IPS-20b (cell line): ENCODE data around the gene A3GALT2.
"Not testable (repeated sequence)": the region's sequence is repeated elsewhere in the genome, so short reads cannot be mapped to it uniquely, and the experiment has no call there.

Experiments used
- H3K27ac ChIP-seq: one replicate; pipeline ENCODE4 v1.5.1; 2013; ENCODE audit warnings: low read length
- H3K27me3 ChIP-seq: 2 replicates; pipeline ENCODE4 v1.6.1; 2013; ENCODE audit warnings: mild to moderate bottlenecking, low read length, inconsistent platforms; ENCODE audit not compliant: insufficient read depth
- H3K36me3 ChIP-seq: 2 replicates; pipeline ENCODE4 v1.6.1; 2013; ENCODE audit warnings: low read depth, mild to moderate bottlenecking, inconsistent platforms, low read length, moderate library complexity; ENCODE audit not compliant: insufficient read depth
- H3K4me1 ChIP-seq: 2 replicates; pipeline ENCODE4 v1.6.1; 2013; ENCODE audit warnings: mild to moderate bottlenecking, control low read depth, inconsistent platforms, low read length, moderate library complexity; ENCODE audit not compliant: insufficient read depth
- H3K4me3 ChIP-seq: 2 replicates; pipeline ENCODE4 v1.5.1; 2013; ENCODE audit warnings: mild to moderate bottlenecking, low read length, inconsistent platforms
- H3K9ac ChIP-seq: 2 replicates; pipeline ENCODE4 v1.6.1; 2013; ENCODE audit warnings: low read depth, mild to moderate bottlenecking, inconsistent platforms, low read length, moderate library complexity
- H3K9me3 ChIP-seq: 2 replicates; pipeline ENCODE4 v1.6.1; 2013; ENCODE audit warnings: mild to moderate bottlenecking, low read depth, low read length, inconsistent platforms; ENCODE audit not compliant: insufficient read depth

The A3GALT2 gene

GRCh38 chr1:33321178-33321577 is 280 bp upstream of the A3GALT2 start:
- Histone ChIP-seq H3K36me3 (peaks cover 18% of the 10 kb centered on the region), H3K4me1 (no peaks in the 10 kb centered on the region), H3K4me3 (no peak overlapping the region)

GRCh38 chr1:33319949-33320618 is 814 bp downstream of the A3GALT2 start:
- no peak overlapping the region for H3K27ac ChIP-seq
- no peak overlapping the region for H3K9ac ChIP-seq
- H3K9me3 ChIP-seq = no peaks in the 10 kb centered on the region
- H3K4me1 ChIP-seq = no peaks in the 10 kb centered on the region
- no peak overlapping the region for H3K4me3 ChIP-seq
- H3K36me3 ChIP-seq = peaks cover 8% of the 10 kb centered on the region; the same call in 1 of the 2 replicates
- no peaks in the 10 kb centered on the region; the same call in 1 of the 2 replicates for H3K27me3 ChIP-seq

More at GRCh38 chr1:33321178-33321577, 280 bp upstream of the A3GALT2 start:
- Histone ChIP-seq H3K9ac (no peak overlapping the region), H3K9me3 (no peaks in the 10 kb centered on the region), H3K27ac (no peak overlapping the region), H3K27me3 (no peaks in the 10 kb centered on the region; the same call in 1 of the 2 replicates)

- H3K27me3 ChIP-seq = no peaks in the 10 kb centered on the region; the same call in 1 of the 2 replicates
- H3K9me3 ChIP-seq = no peaks in the 10 kb centered on the region
- no peak overlapping the region for H3K27ac ChIP-seq
- no peak overlapping the region for H3K9ac ChIP-seq
- no peaks in the 10 kb centered on the region for H3K4me1 ChIP-seq
- 0 out of 2 replicates have a peak, but pooled peaks cover 1% of the 10 kb centered on the region for H3K36me3 ChIP-seq
- no peak overlapping the region for H3K4me3 ChIP-seq
Measured at GRCh38 chr1:33319186-33319948, 1.5 kb downstream of the A3GALT2 start.

GRCh38 chr1:33317946-33318345 is 3.0 kb downstream of the A3GALT2 start:
- Histone ChIP-seq H3K9ac (no peak overlapping the region), H3K27ac (no peak overlapping the region), H3K27me3 (no peaks in the 10 kb centered on the region; the same call in 1 of the 2 replicates), H3K4me1 (no peaks in the 10 kb centered on the region), H3K4me3 (no peak overlapping the region), H3K9me3 (no peaks in the 10 kb centered on the region), H3K36me3 (no peaks in the 10 kb centered on the region)

GRCh38 chr1:33317354-33317753 is 3.5 kb downstream of the A3GALT2 start:
- H3K36me3 ChIP-seq = no peaks in the 10 kb centered on the region
- no peaks in the 10 kb centered on the region for H3K9me3 ChIP-seq
- H3K27me3 ChIP-seq = no peaks in the 10 kb centered on the region; the same call in 1 of the 2 replicates
- H3K4me3 ChIP-seq = no peak overlapping the region
- no peak overlapping the region for H3K27ac ChIP-seq
- H3K4me1 ChIP-seq = no peaks in the 10 kb centered on the region
- H3K9ac ChIP-seq = no peak overlapping the region

- no peaks in the 10 kb centered on the region for H3K4me1 ChIP-seq
- no peaks in the 10 kb centered on the region for H3K36me3 ChIP-seq
- no peak overlapping the region for H3K4me3 ChIP-seq
- no peaks in the 10 kb centered on the region; the same call in 1 of the 2 replicates for H3K27me3 ChIP-seq
- no peak overlapping the region for H3K27ac ChIP-seq
- no peaks in the 10 kb centered on the region for H3K9me3 ChIP-seq
- H3K9ac ChIP-seq = no peak overlapping the region
Measured at GRCh38 chr1:33316601-33317000, 4.3 kb downstream of the A3GALT2 start.

GRCh38 chr1:33314416-33314815 is 6.5 kb downstream of the A3GALT2 start:
- Histone ChIP-seq H3K36me3 (no peaks in the 10 kb centered on the region), H3K27ac (no peak overlapping the region), H3K4me1 (no peaks in the 10 kb centered on the region), H3K9me3 (no peaks in the 10 kb centered on the region), H3K4me3 (no peak overlapping the region), H3K9ac (no peak overlapping the region), H3K27me3 (no peaks in the 10 kb centered on the region)

GRCh38 chr1:33312413-33312749 is 8.5 kb downstream of the A3GALT2 start:
- Histone ChIP-seq H3K4me1 (no peaks in the 10 kb centered on the region), H3K27ac (no peak overlapping the region), H3K9me3 (no peaks in the 10 kb centered on the region), H3K36me3 (no peaks in the 10 kb centered on the region), H3K9ac (no peak overlapping the region), H3K27me3 (no peaks in the 10 kb centered on the region), H3K4me3 (no peak overlapping the region)

- Histone ChIP-seq H3K9me3 (no peaks in the 10 kb centered on the region), H3K4me1 (no peaks in the 10 kb centered on the region), H3K36me3 (no peaks in the 10 kb centered on the region), H3K27me3 (peaks cover 4% of the 10 kb centered on the region; the same call in 1 of the 2 replicates), H3K9ac (no peak overlapping the region), H3K4me3 (no peak overlapping the region), H3K27ac (no peak overlapping the region)
Measured at GRCh38 chr1:33311706-33312412, 9.0 kb downstream of the A3GALT2 start.

GRCh38 chr1:33310702-33311101 is 10.2 kb downstream of the A3GALT2 start:
- no peak overlapping the region for H3K4me3 ChIP-seq
- H3K36me3 ChIP-seq = no peaks in the 10 kb centered on the region
- H3K9me3 ChIP-seq = no peaks in the 10 kb centered on the region
- no peak overlapping the region for H3K9ac ChIP-seq
- H3K27me3 ChIP-seq = peaks cover 16% of the 10 kb centered on the region
- no peaks in the 10 kb centered on the region for H3K4me1 ChIP-seq
- no peak overlapping the region for H3K27ac ChIP-seq

- not testable (repeated sequence) for H3K4me1 ChIP-seq, H3K9me3 ChIP-seq, H3K9ac ChIP-seq, H3K4me3 ChIP-seq, H3K27ac ChIP-seq, H3K36me3 ChIP-seq
- peaks cover 23% of the 10 kb centered on the region for H3K27me3 ChIP-seq
Measured at GRCh38 chr1:33309351-33309750, 11.5 kb downstream of the A3GALT2 start.
